Measurements from ENCODE around the gene NPIPB4. TPM values are rescaled to one million over a fixed set of nuclear protein-coding genes. Genes with fewer than 3 reads are reported as not detected.

NPIPB4 gene
- total RNA-seq, 1 donor from 2014 or later, result 153 TPM

Other genes starting within 250 kb of the NPIPB4 start
- not detected in 2 replicates for gene IGSF6, start 205.1 kb downstream of the NPIPB4 start, total RNA-seq
- 0.08 TPM in 1 of 2 replicates, not detected in the other for gene OTOA, start 193.8 kb downstream of the NPIPB4 start, total RNA-seq
- 187 and 200 TPM in 2 replicates for gene UQCRC2, start 95.6 kb upstream of the NPIPB4 start, total RNA-seq
- gene PDZD9, start 143.4 kb upstream of the NPIPB4 start, total RNA-seq, result not detected in 2 replicates
- gene MOSMO, start 150.4 kb upstream of the NPIPB4 start, total RNA-seq, result 12.4 and 16.8 TPM in 2 replicates
- gene VWA3A, start 234.8 kb upstream of the NPIPB4 start, total RNA-seq, result 0.27 TPM in 1 of 2 replicates, not detected in the other